ENCODE data around the gene RPUSD3. TPM values are rescaled to one million over a fixed set of nuclear protein-coding genes. Genes with fewer than 3 reads are reported as not detected.

RPUSD3 gene
- total RNA-seq (ENCODE audit: unreplicated experiment), result 43.5 TPM
- long read RNA-seq, transcript RPUSD3-201 (9 exons, 1,225 nt), result major isoform, 40 of 57 reads
- long read RNA-seq, transcript RPUSD3-216 (4 exons, 2,491 nt), result minor isoform, 5 of 57 reads
- long read RNA-seq, partial matches to known transcripts, result 2 of 57 reads
- long read RNA-seq, other reads (novel, unspliced or antisense), result 9 of 57 reads

- Mint-ChIP-seq H3K4me1 (ENCODE audit: unreplicated experiment) (peaks cover 9% of the 10 kb centered on the region), H3K9me3 (ENCODE audit: unreplicated experiment) (no peaks in the 10 kb centered on the region), H3K27me3 (ENCODE audit: unreplicated experiment) (no peaks in the 10 kb centered on the region), H3K4me3 (ENCODE audit: unreplicated experiment) (peak within 1 kb of the TSS; percentile 95), H3K36me3 (ENCODE audit: low read depth, unreplicated experiment) (peaks cover 12% of the 10 kb centered on the region), H3K27ac (ENCODE audit: unreplicated experiment) (peak within 1 kb of the TSS; percentile 52)
- peak; percentile 99 for DNase-seq (ENCODE audit: low spot score)
- TF ChIP-seq CTCF (IDR thresholded peaks at IDR 0.05; ENCODE audit: unreplicated experiment), result no peak
Measured at GRCh38 chr3:9843715-9844438, at the start of gene RPUSD3. RPUSD3 (minus strand) TSS chr3:9844008; CDS start chr3:9843990, 18 bp downstream.

GRCh38 chr3:9891072-9891622, 47.3 kb upstream of the RPUSD3 start:
- Mint-ChIP-seq H3K4me3 (ENCODE audit: unreplicated experiment) (peak overlapping the region; percentile 97), H3K27me3 (ENCODE audit: unreplicated experiment) (no peaks in the 10 kb centered on the region), H3K9me3 (ENCODE audit: unreplicated experiment) (no peaks in the 10 kb centered on the region), H3K4me1 (ENCODE audit: unreplicated experiment) (no peaks in the 10 kb centered on the region), H3K27ac (ENCODE audit: unreplicated experiment) (peak overlapping the region; percentile 82), H3K36me3 (ENCODE audit: low read depth, unreplicated experiment) (peaks cover 28% of the 10 kb centered on the region)
- no peak for TF ChIP-seq CTCF (IDR thresholded peaks at IDR 0.05; ENCODE audit: unreplicated experiment)
- DNase-seq (ENCODE audit: low spot score), result no peak

GRCh38 chr3:9890249-9891071, 46.7 kb upstream of the RPUSD3 start, which contains the start of gene JAGN1:
JAGN1 (plus strand) TSS chr3:9890610; CDS start chr3:9890723, 113 bp downstream.
- Mint-ChIP-seq H3K27me3 (ENCODE audit: unreplicated experiment) (no peaks in the 10 kb centered on the region), H3K27ac (ENCODE audit: unreplicated experiment) (peak within 1 kb of the TSS; percentile 96), H3K36me3 (ENCODE audit: low read depth, unreplicated experiment) (peaks cover 28% of the 10 kb centered on the region), H3K4me3 (ENCODE audit: unreplicated experiment) (peak within 1 kb of the TSS; percentile 97), H3K9me3 (ENCODE audit: unreplicated experiment) (no peaks in the 10 kb centered on the region), H3K4me1 (ENCODE audit: unreplicated experiment) (no peaks in the 10 kb centered on the region)
- TF ChIP-seq CTCF (IDR thresholded peaks at IDR 0.05; ENCODE audit: unreplicated experiment), result no peak
- peak; percentile 83 for DNase-seq (ENCODE audit: low spot score)

- Mint-ChIP-seq H3K27me3 (ENCODE audit: unreplicated experiment) (no peaks in the 10 kb centered on the region), H3K36me3 (ENCODE audit: low read depth, unreplicated experiment) (peaks cover 22% of the 10 kb centered on the region), H3K27ac (ENCODE audit: unreplicated experiment) (no peak overlapping the region), H3K4me1 (ENCODE audit: unreplicated experiment) (no peaks in the 10 kb centered on the region), H3K9me3 (ENCODE audit: unreplicated experiment) (no peaks in the 10 kb centered on the region), H3K4me3 (ENCODE audit: unreplicated experiment) (peak overlapping the region; percentile 97)
- no peak for TF ChIP-seq CTCF (IDR thresholded peaks at IDR 0.05; ENCODE audit: unreplicated experiment)
- no peak for DNase-seq (ENCODE audit: low spot score)
Measured at GRCh38 chr3:9889405-9889804, 45.6 kb upstream of the RPUSD3 start.
